ENCODE data around the gene TSPAN11.

The TSPAN11 gene

DNA sequence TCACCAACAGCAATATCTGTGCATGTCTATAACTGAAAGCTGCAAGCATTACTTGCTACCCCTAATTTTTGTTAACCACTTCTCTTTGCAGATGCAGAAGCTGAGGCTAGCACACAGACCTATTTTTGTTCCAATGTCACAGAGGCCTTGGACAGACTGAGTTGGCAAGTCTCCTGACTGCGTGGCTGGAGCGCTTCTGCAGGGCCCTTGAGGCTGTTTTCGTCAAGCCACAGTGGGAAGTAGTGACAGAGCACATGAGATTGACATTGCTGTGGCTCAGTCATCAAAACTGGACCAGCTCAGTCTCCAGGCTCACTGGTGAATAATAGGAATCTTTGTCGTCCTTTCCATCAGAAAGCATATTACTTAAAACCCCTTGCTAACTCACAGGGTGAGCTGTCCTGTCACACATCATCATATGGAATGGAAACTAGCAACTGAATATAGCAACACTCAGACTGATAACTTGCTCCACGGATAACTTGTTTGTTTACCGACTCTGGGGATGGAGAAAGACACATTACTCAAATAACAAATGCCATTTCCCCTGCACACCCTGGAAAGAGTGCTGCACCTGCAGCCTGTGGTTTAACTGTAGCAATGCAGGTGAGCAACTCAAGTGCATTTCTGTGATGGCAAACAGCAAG is 103.5 kb downstream of the TSPAN11 start:
- FAIRE-seq (no peak), DNase-seq (ENCODE audit: insufficient read length) (no peak)
- no peak for TF ChIP-seq TAF1 (IDR thresholded peaks at IDR 0.05; ENCODE audit: borderline replicate concordance, low read depth, low read length)
- TF ChIP-seq POLR2A (IDR thresholded peaks at IDR 0.05; ENCODE audit: low read depth, low read length) = no peak

DNA sequence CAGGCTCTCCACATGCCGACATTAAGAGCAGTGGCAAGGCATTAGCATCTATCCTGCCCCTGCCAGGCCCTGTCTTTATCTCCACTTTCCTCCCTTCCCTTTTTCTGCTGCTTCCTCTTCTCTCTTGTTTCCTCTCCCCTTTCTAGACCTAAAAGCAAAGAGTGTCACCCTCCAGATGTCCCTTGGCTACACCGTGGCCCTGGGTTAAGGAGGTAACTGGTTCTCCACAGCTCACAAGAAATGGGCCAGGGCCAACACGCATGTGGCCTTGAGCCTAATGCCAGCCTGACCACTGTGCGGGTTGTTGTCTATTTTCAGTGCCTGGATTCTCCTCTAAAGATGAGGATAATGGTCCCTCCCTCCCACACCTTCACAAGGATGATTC is 105.4 kb downstream of the TSPAN11 start:
- FAIRE-seq = no peak
- DNase-seq (ENCODE audit: insufficient read length) = no peak
- TF ChIP-seq TAF1 (IDR thresholded peaks at IDR 0.05; ENCODE audit: borderline replicate concordance, low read depth, low read length) = no peak
- no peak for TF ChIP-seq POLR2A (IDR thresholded peaks at IDR 0.05; ENCODE audit: low read depth, low read length)
- no peak for TF ChIP-seq POLR2AphosphoS5 (IDR thresholded peaks at IDR 0.05; ENCODE audit: low read depth, low read length)

DNA sequence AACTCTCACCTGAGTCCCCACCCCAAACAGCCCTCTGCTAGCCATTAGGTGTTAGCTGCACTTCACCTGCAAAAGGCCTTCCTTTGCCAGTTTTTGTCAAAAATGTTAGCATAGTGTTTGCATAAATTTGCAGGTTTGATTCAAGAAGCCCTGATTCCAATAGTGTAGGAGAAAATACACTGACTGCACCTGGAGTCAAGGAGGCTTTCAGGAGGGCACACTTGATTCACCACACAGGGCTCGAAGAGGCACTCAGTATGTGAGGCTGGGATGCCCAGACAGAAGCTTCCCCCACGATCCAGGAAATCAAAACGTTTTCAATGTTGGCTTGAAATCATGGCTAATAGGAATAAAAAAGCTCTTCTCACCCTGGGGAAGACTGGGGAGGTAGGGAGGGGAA is 106.6 kb downstream of the TSPAN11 start:
- DNase-seq (ENCODE audit: insufficient read length) (no peak), FAIRE-seq (no peak)

DNA sequence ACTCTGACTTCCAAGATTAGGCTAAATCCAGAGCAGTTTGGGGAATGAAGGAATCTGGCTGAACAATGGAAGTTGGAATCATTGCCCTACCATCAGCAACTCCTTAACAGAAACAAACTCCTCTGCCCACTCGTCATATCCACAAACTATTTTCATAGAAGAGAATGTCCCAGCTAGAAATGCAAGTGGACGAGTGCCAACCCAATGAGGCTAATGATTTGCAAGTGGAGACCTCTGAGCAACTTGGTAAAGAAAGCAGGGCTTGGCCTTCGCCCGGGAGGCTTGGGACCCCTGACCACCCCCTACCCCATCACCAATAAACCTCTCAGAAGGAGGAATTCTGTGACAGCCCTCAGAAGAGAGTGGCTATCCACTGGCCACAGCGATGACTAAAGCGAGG is 107.1 kb downstream of the TSPAN11 start:
- FAIRE-seq = no peak
- no peak for DNase-seq (ENCODE audit: insufficient read length)
- TF ChIP-seq POLR2A (IDR thresholded peaks at IDR 0.05; ENCODE audit: low read depth, low read length) (no peak), POLR2AphosphoS5 (IDR thresholded peaks at IDR 0.05; ENCODE audit: low read depth, low read length) (no peak), TAF1 (IDR thresholded peaks at IDR 0.05; ENCODE audit: borderline replicate concordance, low read depth, low read length) (no peak)

More for the DNA sequence above, 106.6 kb downstream of the TSPAN11 start:
- TF ChIP-seq TAF1 (IDR thresholded peaks at IDR 0.05; ENCODE audit: borderline replicate concordance, low read depth, low read length) (no peak), POLR2A (IDR thresholded peaks at IDR 0.05; ENCODE audit: low read depth, low read length) (no peak), POLR2AphosphoS5 (IDR thresholded peaks at IDR 0.05; ENCODE audit: low read depth, low read length) (no peak)

DNA sequence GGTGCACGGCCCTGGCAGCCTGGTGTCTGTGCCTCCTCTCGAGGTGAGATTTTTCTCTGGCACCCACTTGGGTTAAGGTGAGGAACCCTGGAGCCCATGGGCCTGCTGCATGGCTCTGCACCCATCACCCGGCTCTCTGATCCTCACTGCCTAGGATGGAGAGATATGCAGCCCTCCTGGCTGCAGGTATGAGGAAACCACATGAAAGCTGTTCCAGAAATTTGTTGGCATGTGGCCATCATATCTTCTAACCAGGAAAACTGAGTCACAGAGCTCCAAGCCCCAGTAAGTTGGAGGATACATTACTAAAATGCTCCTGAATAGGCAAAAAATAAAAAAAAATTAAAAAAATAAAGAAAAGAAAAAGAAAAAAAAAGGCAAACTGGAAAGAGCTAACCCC is 107.8 kb downstream of the TSPAN11 start:
- TF ChIP-seq TAF1 (IDR thresholded peaks at IDR 0.05; ENCODE audit: borderline replicate concordance, low read depth, low read length) = no peak
- TF ChIP-seq POLR2A (IDR thresholded peaks at IDR 0.05; ENCODE audit: low read depth, low read length) = no peak
- no peak for TF ChIP-seq POLR2AphosphoS5 (IDR thresholded peaks at IDR 0.05; ENCODE audit: low read depth, low read length)
- DNase-seq (ENCODE audit: insufficient read length) (no peak), FAIRE-seq (no peak)

DNA sequence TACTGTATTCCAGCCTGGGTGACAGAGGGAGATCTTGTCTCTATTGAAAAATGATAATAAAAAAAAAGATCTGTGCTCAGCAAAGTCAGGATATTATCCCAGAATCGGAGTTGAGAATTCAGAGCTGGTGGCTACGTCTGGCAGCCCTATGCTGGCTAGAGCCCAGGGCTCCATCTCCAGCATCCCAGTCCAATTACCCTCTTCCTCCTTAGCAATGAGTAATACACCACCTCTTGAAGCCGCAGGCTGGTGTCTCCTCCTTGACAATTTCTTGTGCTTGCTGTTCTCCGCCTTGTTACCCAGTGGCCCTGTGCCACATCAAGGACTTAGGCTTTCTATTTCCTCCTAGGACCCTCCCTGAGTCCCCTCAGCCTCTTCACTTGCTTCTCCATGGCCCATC is 108.7 kb downstream of the TSPAN11 start:
- TF ChIP-seq TAF1 (IDR thresholded peaks at IDR 0.05; ENCODE audit: borderline replicate concordance, low read depth, low read length) (no peak), POLR2AphosphoS5 (IDR thresholded peaks at IDR 0.05; ENCODE audit: low read depth, low read length) (no peak), POLR2A (IDR thresholded peaks at IDR 0.05; ENCODE audit: low read depth, low read length) (no peak)
- FAIRE-seq = no peak
- no peak for DNase-seq (ENCODE audit: insufficient read length)

DNA sequence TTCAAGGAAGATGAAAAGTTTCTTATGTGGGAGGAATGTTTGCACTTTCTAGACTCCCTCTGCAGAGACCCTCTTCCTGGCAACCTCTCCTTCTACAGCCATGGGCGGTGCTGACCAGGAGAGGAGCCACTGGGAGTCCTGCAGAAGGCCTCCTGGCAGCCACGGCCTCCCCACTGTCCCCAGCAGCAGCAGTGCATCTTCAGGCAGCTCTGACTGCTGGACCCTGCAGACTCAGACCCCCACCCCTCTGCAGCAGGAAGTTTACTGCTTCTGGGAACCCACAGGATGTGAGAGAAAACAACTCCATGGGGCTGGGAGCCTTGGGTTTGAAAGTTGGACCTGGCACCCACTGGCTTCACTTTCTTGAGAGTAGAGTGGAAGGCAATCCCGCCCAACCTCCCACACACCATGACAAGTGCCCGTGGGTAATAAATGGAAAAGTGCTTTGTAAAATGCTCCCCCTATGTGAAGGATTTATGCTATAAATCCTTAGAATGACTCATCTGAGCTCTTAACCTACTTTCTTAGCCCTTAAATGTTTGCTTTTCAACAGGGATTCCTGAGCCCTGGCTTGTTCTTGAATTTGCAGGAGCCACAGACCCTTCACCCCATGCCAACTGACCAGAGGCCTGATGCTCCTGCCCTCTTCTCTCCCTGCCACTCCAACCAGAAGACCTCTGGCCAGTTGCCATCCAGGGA is 109.6 kb downstream of the TSPAN11 start:
- DNase-seq (ENCODE audit: insufficient read length) (no peak), FAIRE-seq (no peak)
- no peak for TF ChIP-seq TAF1 (IDR thresholded peaks at IDR 0.05; ENCODE audit: borderline replicate concordance, low read depth, low read length)
- no peak for TF ChIP-seq POLR2AphosphoS5 (IDR thresholded peaks at IDR 0.05; ENCODE audit: low read depth, low read length)
- no peak for TF ChIP-seq POLR2A (IDR thresholded peaks at IDR 0.05; ENCODE audit: low read depth, low read length)

DNA sequence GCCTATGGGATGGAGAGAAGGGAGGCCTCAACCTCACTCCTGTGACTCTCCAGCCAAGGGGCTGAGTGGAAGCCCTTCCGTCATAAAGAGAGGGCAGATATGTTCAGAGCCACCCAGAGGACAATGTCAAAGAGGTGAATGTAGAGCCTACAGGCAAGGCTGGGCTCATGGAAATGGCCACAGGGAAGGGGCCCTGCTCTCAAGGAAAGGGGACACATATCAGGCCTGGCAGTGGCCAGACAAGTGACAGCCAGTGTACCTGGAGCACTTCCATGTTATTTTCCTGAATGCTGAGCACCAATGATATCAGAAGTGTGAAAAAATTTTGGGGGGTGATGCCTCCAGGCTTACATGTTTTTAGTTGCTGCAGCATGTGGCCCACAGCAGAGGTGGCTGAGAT is 110.5 kb downstream of the TSPAN11 start:
- DNase-seq (ENCODE audit: insufficient read length) = no peak
- no peak for FAIRE-seq
- TF ChIP-seq TAF1 (IDR thresholded peaks at IDR 0.05; ENCODE audit: borderline replicate concordance, low read depth, low read length) (no peak), POLR2AphosphoS5 (IDR thresholded peaks at IDR 0.05; ENCODE audit: low read depth, low read length) (no peak)

DNA sequence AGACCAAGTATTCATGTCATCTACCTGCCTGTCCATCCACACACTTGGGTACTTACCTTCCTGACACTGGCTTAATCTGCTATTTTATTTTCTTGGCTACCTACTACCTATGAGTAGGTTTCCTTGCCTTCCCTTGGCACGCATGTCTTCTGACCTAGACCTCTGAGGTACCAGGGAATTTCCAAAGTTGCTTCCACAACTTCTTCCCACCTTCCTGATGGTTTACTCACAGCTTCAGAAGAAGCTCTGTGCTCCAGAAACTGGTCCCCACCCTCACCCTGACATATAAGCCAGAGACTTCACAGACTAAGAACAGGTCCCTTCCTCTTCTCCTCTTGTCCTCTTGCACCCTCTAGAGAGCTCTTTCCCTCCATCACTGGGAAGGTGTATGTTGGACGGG is 111.4 kb downstream of the TSPAN11 start:
- DNase-seq (ENCODE audit: insufficient read length) (no peak), FAIRE-seq (no peak)
- TF ChIP-seq TAF1 (IDR thresholded peaks at IDR 0.05; ENCODE audit: borderline replicate concordance, low read depth, low read length) = no peak

DNA sequence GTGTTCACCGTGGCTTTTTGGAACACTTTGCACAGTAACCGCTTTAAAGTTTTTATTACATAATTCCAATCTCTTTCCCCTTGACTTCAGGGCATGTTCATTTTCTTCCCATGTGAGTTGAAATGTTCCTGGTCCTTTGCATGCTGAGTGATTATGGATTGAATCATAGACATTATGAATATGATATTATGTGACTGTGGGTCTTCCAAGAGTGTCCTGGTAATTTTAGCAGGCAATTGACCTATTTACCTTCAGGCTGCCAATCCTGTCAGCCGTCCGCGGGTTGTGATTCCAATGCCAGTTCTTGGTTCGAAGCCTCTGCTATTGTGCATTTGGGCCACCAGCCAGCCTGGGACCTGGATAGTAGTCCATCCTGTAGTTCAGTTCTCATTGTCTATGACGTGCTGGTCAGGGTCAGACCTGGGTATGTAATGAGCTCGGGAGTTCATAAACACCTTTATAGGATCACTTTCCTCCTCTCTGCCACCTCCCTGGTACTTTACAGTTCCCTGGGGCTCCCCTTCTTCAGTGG is 114.6 kb downstream of the TSPAN11 start:
- no peak for DNase-seq (ENCODE audit: insufficient read length)
- no peak for TF ChIP-seq TAF1 (IDR thresholded peaks at IDR 0.05; ENCODE audit: borderline replicate concordance, low read depth, low read length)
- TF ChIP-seq POLR2A (IDR thresholded peaks at IDR 0.05; ENCODE audit: low read depth, low read length) = no peak
- no peak for TF ChIP-seq POLR2AphosphoS5 (IDR thresholded peaks at IDR 0.05; ENCODE audit: low read depth, low read length)
- no peak for FAIRE-seq
